HT-29 (cell line): ENCODE data around the gene CHI3L1. TPM values are rescaled to one million over a fixed set of nuclear protein-coding genes. Genes with fewer than 3 reads are reported as not detected.

Source experiments
- DNase-seq: peaks from one replicate; pipeline ENCODE4 v3.0.0-alpha.2; 2015; ENCODE audit warnings: low spot score
- total RNA-seq: library from RNA; depleted of rRNA; stranded (reverse); fragments of >200 nt; shearing (Covaris generic); gene quantifications from 2 replicates; pipeline ENCODE4 v1.2.3, GENCODE V29; 2014

CHI3L1 gene
- total RNA-seq, 1 experiment from 2014 or later: not detected

GRCh38 chr1:203152158-203153034, 34.1 kb downstream of the CHI3L1 start:
- DNase-seq: no peak

GRCh38 chr1:203151362-203152157, 34.9 kb downstream of the CHI3L1 start:
- no peak for DNase-seq

DNA sequence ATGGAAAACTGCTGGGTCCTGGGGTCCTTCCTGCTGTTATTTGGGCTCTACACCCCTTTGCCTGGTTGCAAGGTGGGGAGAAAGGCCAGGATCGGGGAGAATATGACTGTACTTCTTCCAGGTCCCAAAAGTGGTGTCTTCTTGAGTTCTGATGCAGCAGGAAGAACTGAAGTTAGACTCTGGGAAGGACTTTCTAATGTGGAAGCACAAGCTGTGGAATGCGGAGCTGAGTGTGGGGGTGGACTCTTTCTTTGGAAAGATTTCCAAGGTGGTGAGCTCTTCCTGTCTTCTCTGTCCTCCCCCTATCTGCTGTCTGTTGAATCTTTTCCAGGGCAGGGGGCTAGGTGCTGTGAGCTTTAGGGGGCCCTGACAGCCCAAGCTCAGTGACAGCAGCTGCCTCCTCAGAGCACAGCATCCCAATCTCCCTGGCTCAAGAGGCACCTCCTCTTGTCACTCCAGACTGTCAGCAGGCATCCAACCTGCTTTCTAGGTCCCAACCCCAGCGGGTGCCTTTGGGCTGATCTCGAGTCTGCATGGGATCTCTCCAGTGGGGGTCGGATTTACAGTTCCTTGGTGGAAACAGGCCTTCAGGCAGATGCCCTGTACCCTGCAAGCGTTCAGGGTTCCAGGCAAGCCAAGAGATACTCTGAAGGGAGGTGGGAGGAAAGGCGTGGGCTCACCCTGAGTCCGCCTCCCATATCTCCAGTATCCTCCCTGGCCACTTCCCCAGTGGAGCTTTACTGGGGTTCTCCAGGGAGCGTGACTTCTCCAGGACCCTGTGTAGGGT, 35.8 kb downstream of the CHI3L1 start:
- no peak for DNase-seq

DNA sequence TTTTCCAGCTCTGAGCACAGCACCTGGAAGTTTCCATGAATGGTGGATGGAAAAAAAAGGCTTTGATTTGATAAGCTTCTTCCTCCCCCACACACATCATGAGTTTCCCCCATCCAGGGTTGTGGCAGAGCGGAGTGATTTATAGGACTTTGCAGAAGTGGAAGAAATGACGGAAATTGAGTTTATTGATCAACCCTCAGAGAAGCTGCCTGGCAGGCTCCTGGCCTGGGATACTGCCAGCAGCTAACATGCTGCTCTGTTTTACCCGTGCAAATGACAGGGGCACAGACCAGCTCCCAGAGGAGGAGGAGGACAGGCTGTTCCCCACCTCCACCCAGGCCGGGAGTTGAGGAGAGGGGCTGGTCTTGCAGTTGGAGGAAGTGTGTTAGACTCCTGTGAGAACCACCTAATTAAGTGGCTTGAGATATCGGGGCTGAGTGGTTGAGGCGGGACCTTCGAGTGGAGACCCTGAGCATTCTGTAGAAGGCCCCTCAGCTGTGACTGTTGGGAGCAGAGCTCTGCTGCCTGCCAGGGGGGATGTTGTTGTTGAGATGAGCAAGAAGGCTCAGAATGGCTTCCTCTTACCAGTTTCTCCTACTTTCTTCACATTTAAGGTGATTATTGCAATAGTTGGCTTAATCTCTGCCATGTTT, 37.2 kb downstream of the CHI3L1 start:
- DNase-seq: no peak

DNA sequence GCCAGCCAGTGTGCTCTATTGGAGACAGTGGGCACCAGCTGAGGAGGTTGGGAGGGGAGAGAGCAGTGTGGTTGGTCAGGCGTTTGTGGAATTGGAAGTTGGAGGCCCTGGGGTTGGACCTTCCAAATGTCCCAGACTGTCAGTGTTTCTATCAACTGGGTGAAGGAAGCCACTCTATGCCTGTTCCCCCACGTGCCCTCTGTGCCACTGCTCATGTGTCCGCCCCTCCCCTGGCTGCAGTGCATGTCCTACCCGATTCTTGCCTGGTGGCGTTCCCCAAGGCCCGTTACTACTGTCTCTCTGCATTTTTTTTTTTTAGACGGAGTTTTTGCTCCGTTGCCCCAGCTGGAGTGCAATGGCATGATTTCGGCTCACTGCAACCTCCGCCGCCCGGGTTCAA, 37.9 kb downstream of the CHI3L1 start:
- no peak for DNase-seq

GRCh38 chr1:203148127-203148526, 38.4 kb downstream of the CHI3L1 start:
- peak; percentile 57 for DNase-seq

- no peak for DNase-seq
Observed at GRCh38 chr1:203147376-203147775, 39.1 kb downstream of the CHI3L1 start.

- no peak for DNase-seq
Observed at GRCh38 chr1:203146537-203146936, 40.0 kb downstream of the CHI3L1 start.

DNA sequence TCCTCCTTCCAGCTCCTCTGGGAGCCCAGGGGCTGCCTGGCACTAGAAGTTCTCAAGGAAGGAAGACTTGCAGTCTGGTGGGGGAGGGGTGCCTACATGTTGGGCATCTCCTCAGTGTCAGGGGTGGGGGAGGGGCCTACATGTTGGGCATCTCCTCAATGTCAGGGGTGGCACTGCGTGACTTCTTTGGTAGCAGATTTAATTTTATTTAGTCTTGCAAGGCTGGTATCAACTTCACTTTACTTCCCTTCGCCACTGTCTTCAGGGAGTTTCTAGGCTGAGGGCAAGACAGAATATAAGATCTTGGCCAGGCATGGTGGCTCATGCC, 40.5 kb downstream of the CHI3L1 start:
- no peak for DNase-seq

- no peak for DNase-seq
Observed at GRCh38 chr1:203145321-203146041, 41.0 kb downstream of the CHI3L1 start.

GRCh38 chr1:203144661-203145060, 41.8 kb downstream of the CHI3L1 start:
- DNase-seq: no peak

DNA sequence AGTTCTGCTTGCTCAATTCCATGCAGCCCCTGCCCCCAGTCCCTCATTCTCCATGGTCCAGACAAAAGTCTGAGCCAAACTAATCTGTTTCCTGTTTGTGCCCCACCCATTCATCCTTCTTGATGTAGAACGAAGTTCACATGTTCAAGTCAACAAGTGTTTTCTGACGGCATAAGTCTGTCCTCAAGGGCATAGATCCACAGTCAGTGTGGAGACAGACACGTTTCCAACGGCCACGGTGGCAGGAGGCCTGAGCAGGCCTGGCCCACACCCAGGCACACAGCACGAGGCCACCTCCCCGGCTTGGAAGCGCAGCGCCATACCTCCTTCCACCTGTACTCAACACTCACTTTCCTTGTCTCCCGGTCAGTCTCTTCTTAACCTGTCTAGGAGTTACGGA, 42.9 kb downstream of the CHI3L1 start:
- DNase-seq: no peak

GRCh38 chr1:203142684-203143408, 43.7 kb downstream of the CHI3L1 start:
- no peak for DNase-seq

DNA sequence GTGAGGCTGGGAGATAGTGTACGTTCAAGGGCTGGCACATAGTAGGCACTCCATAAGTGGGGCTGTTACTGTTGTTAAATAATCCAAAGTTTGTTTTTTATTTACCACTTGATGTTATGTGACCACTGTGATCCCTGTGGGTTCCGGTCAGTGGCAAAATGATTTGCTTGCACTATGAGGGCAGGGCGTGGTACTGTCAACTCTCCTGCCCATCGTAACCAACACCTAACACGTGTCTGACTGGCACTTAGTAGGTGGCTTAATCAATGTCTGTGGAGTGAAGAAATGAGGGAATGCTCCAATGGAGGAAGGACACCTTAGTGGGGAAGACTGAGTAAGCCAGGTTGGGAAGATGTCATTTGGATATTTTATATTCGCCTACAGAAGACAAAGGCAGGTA, 44.4 kb downstream of the CHI3L1 start:
- no peak for DNase-seq

DNA sequence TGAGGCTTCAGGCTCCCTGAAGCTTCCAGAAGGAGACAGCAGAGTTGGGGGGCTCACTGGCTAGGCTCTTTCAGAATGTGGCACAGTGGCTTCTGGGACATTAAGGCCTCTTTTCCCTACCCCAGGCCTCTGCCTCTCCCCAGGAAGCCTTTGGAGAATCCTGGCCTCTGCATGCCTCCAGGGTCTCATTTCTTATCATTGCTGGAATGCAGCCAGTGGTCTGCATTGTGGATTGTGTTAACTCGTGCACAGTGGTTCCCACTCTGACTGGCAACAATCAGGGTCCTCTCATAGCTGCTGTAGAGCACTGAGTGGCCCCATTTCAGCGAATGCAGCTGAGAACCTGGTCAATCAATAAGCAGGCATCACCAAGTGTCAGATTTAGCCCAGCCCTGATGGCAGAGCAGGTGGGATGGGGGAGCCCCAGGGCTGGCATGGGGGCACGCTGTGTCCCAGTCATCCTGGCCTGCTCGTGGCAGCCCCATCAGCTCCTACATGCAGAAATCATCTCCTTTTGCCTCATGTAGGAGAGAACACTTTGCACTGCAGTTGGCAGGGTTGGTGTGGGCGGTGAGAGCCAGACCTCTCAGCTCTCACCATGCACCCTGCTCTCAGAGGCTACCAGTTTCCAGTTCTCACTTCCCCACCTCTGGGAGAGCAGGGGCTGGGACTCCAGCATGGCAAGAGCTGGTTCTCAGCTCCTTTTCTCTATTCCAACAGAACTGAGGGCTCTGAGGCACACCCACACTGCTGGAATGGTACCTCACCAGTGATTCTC, 45.6 kb downstream of the CHI3L1 start:
- no peak for DNase-seq

DNA sequence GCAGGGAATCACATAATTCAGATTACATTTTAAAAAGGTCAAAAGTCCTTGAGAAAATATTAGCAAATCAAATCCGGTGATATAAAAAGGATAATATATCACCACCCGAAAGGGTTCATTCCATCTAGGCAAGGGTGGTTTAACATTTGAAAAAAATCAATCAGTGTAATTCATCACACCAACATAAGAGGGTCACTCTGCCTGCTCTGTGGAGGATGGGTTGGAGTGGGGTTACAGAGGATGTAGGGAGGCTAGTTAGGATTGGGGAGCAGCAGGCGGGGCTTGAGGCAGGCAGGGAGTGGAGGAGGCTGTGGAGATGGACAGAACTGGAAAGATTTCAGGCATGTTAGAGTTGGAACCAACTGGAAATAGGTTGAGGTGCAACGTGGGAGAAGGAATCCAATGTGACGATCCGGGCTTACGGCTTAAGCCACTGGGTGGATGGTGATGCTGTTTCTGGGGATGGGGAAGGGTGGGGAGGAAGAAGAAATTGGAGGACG, 46.5 kb downstream of the CHI3L1 start:
- DNase-seq: no peak

- DNase-seq: no peak
Observed at GRCh38 chr1:203138066-203138465, 48.4 kb downstream of the CHI3L1 start.

- no peak for DNase-seq
Observed at GRCh38 chr1:203137324-203137723, 49.2 kb downstream of the CHI3L1 start.

DNA sequence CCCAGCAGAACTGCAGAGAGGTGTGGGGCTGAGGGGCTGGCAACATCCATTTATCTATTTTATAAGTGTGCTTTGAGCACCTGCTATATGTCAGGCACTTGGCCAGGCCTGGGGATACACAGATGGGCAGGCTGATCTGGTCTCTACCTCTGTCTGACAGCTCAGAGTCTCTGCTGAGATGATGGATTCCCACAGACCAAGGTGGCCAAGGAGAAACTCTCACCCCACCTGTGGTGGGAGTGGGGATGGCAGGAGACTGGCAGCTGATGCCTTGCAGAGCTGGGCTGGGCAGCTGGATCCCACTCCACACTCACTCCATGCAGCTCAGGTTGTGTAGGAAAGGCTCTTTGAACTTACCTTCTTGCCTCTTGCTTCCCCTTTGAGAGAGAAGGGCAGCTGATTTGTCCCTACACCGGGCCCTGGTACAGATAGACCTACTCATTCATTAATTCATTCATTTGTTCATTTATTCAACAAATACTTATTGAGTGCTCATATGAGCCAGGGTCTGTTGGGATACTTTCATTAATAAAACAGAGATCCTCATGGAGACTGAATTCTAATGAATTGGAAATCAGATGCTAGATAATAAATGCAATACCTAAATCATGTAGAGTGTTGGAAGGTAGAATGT, 50.0 kb downstream of the CHI3L1 start:
- no peak for DNase-seq
